ENCODE results near the gene DPH6. TPM values are rescaled to one million over a fixed set of nuclear protein-coding genes. Genes with fewer than 3 reads are reported as not detected.
A peak's percentile ranks its signal among the peaks of the same experiment; 100 is the strongest.
"Not testable (repeated sequence)": the region's sequence is repeated elsewhere in the genome, so short reads cannot be mapped to it uniquely, and the experiment has no call there.

The DPH6 gene
- total and polyA plus RNA-seq, 8 donors, result 2.6 to 15.1 (median 11.8) TPM

GRCh38 chr15:35383506-35383905 lies 162.5 kb downstream of the DPH6 start:
- no peaks in the 10 kb centered on the region for H3K27me3 ChIP-seq
- H3K36me3 ChIP-seq, result no peaks in the 10 kb centered on the region
- DNase-seq (no peak), ATAC-seq (no peak), FAIRE-seq (no peak)
- H3K4me1 ChIP-seq, result no peaks in the 10 kb centered on the region
- H3K4me3 ChIP-seq, result no peak overlapping the region
- no peak overlapping the region for H3K27ac ChIP-seq
- 98% methylated on average over 2 of the region's 2 CpGs for WGBS, 2 donors
- intact Hi-C loops (cut with DNase I), result no loop called here
- no peaks in the 10 kb centered on the region for H3K9me3 ChIP-seq
- no peak for TF ChIP-seq CTCF (IDR thresholded peaks at IDR 0.05)

- FAIRE-seq (peak; percentile 67), ATAC-seq (no peak), DNase-seq (no peak)
- Histone ChIP-seq H3K4me1 (no peaks in the 10 kb centered on the region), H3K27ac (no peak overlapping the region), H3K9me3 (no peaks in the 10 kb centered on the region), H3K4me3 (no peak overlapping the region), H3K36me3 (no peaks in the 10 kb centered on the region), H3K27me3 (no peaks in the 10 kb centered on the region)
- 31 to 40% methylated on average over 3 of the region's 3 CpGs for WGBS, 2 donors
- TF ChIP-seq CTCF (IDR thresholded peaks at IDR 0.05), result no peak
- intact Hi-C loops (cut with DNase I), result no loop called here
Observed at GRCh38 chr15:35381328-35381727, 164.6 kb downstream of the DPH6 start.

- Histone ChIP-seq H3K27ac (no peak overlapping the region), H3K27me3 (no peaks in the 10 kb centered on the region), H3K4me3 (no peak overlapping the region), H3K9me3 (no peaks in the 10 kb centered on the region), H3K4me1 (no peaks in the 10 kb centered on the region), H3K36me3 (no peaks in the 10 kb centered on the region)
- WGBS, 2 donors, result 40 to 52% methylated on average over 1 of the region's 1 CpG
- DNase-seq (no peak), FAIRE-seq (no peak), ATAC-seq (no peak)
- no peak for TF ChIP-seq CTCF (IDR thresholded peaks at IDR 0.05)
- intact Hi-C loops (cut with DNase I), result no loop called here
Observed at GRCh38 chr15:35379972-35380371, 166.0 kb downstream of the DPH6 start.

- H3K36me3 ChIP-seq; H3K4me1 ChIP-seq; H3K9me3 ChIP-seq; intact Hi-C loops (cut with DNase I); H3K4me3 ChIP-seq; ATAC-seq; DNase-seq; H3K27me3 ChIP-seq; FAIRE-seq; H3K27ac ChIP-seq: not testable (repeated sequence)
- 94 to 96% methylated on average over 1 of the region's 1 CpG for WGBS, 2 donors
Observed at GRCh38 chr15:35378454-35378853, 167.5 kb downstream of the DPH6 start.

GRCh38 chr15:35376707-35377106 lies 169.3 kb downstream of the DPH6 start:
- Histone ChIP-seq H3K27me3 (no peaks in the 10 kb centered on the region), H3K4me3 (no peak overlapping the region), H3K27ac (no peak overlapping the region), H3K9me3 (no peaks in the 10 kb centered on the region), H3K36me3 (peaks cover 0 to 12% (median 0%) of the 10 kb centered on the region in 3 donors), H3K4me1 (no peaks in the 10 kb centered on the region)
- DNase-seq, result no peak
- no peak for ATAC-seq
- intact Hi-C loops (cut with DNase I), result no loop called here
- no peak for FAIRE-seq
- no peak for TF ChIP-seq CTCF (IDR thresholded peaks at IDR 0.05)

- Histone ChIP-seq H3K36me3 (peaks cover 0 to 19% (median 0%) of the 10 kb centered on the region in 3 donors), H3K9me3 (no peaks in the 10 kb centered on the region), H3K4me1 (no peaks in the 10 kb centered on the region), H3K27ac (no peak overlapping the region), H3K4me3 (no peak overlapping the region), H3K27me3 (no peaks in the 10 kb centered on the region)
- ATAC-seq (no peak), DNase-seq (no peak), FAIRE-seq (no peak)
- intact Hi-C loops (cut with DNase I), result no loop called here
- TF ChIP-seq CTCF (IDR thresholded peaks at IDR 0.05), result no peak
Observed at GRCh38 chr15:35374661-35375060, 171.3 kb downstream of the DPH6 start.
